HepG2 (cell line): ENCODE results near the gene ANO1. TPM values are rescaled to one million over a fixed set of nuclear protein-coding genes. Genes with fewer than 3 reads are reported as not detected.

Experiments
- ATAC-seq: fragments of 200-7000 bp; cut with Tn5 transposase; 3 replicates; pipeline ENCODE4 v1.9.1; 2020; ENCODE audit warnings: mild to moderate bottlenecking, moderate library complexity
- BruUV-seq: library from RNA; stranded (reverse); fragments of 400-500 nt; replicated peaks from 2 replicates; lab custom pipeline; 2021; lab: Mats Ljungman, UMichigan
- CTCF ChIA-PET: fragments of 300-600 bp; formaldehyde crosslinking; extraction: SDS; loops from one replicate; lab custom pipeline; 2021; ENCODE audit warnings: low total read pairs, inconsistent platforms, low intra/inter-chr PET ratio; lab: Yijun Ruan, JAX
- POLR2A ChIA-PET: fragments of 350-600 bp; sonication (Branson Sonifier 250); formaldehyde crosslinking; loops from one replicate; lab custom pipeline; 2020; ENCODE audit warnings: antibody characterized with exemption, inconsistent platforms; lab: Yijun Ruan, JAX
- DNase-seq: peaks from one replicate; pipeline ENCODE4 v3.0.0-alpha.2; 2015; ENCODE audit warnings: low spot score
- FAIRE-seq: peaks from 3 replicates; lab custom pipeline; 2011; peaks lifted over from hg19 to GRCh38; lab: Jason Lieb, UNC
- H2AFZ ChIP-seq: one replicate; pipeline ENCODE4 v1.6.1; 2011; ENCODE audit warnings: low read length, inconsistent platforms
- H3K27ac ChIP-seq: fragments of 300-600 bp; 3 replicates; pipeline ENCODE4 v1.8.0; 2011; ENCODE audit warnings: mixed run types, mild to moderate bottlenecking, mixed read lengths, low read length, inconsistent platforms; ENCODE audit not compliant: insufficient read depth; ENCODE audit errors: extremely low read length
- H3K27me3 ChIP-seq, 2 experiments: fragments of 200-600 bp in 1 of 2; 2 replicates in 1 of 2; 3 replicates in 1 of 2; pipeline versions ENCODE4 v1.6.0 to v1.8.0; 2011; ENCODE audit warnings: low read length in 2 of 2, mild to moderate bottlenecking in 2 of 2, moderate library complexity in 2 of 2, inconsistent platforms in 1 of 2; ENCODE audit not compliant: insufficient read depth in 2 of 2, control insufficient read depth in 1 of 2
- H3K36me3 ChIP-seq, 2 experiments: fragments of 200-600 bp in 1 of 2; replicated peaks in 1 of 2; 2 replicates in 1 of 2; 3 replicates in 1 of 2; pipeline versions ENCODE4 v1.5.1 to v1.8.0; 2011; ENCODE audit warnings: low read length in 2 of 2, inconsistent platforms in 1 of 2; ENCODE audit not compliant: insufficient read depth in 2 of 2, control insufficient read depth in 1 of 2
- H3K4me1 ChIP-seq: 2 replicates; pipeline ENCODE4 v1.5.1; 2012; ENCODE audit warnings: low read length, inconsistent platforms; ENCODE audit not compliant: insufficient read depth
- H3K4me2 ChIP-seq: 2 replicates; pipeline ENCODE4 v1.6.0; 2011; ENCODE audit warnings: low read depth, low read length, inconsistent platforms
- H3K4me3 ChIP-seq, 3 experiments: fragments of 200-600 bp in 1 of 3; sonication (generic), shearing (Covaris generic) in 1 of 3; replicated peaks in 1 of 3; 2 replicates each; pipeline ENCODE4 v1.5.1; 2011 to 2016; ENCODE audit warnings: low read length in 3 of 3, inconsistent platforms in 2 of 3, low read depth in 2 of 3, mild to moderate bottlenecking in 2 of 3, control low read depth in 1 of 3, mixed read lengths in 1 of 3; ENCODE audit not compliant: insufficient read depth in 1 of 3
- H3K79me2 ChIP-seq: one replicate; pipeline ENCODE4 v1.6.1; 2011; ENCODE audit warnings: low read length, inconsistent platforms; ENCODE audit not compliant: insufficient read depth
- H3K9ac ChIP-seq: 2 replicates; pipeline ENCODE4 v1.6.0; 2011; ENCODE audit warnings: mild to moderate bottlenecking, low read depth, low read length, inconsistent platforms; ENCODE audit not compliant: insufficient read depth
- H3K9me3 ChIP-seq: 2 replicates; pipeline ENCODE4 v1.5.1; 2012; ENCODE audit warnings: mild to moderate bottlenecking, low read length
- H4K20me1 ChIP-seq: 2 replicates; pipeline ENCODE4 v1.6.0; 2011; ENCODE audit warnings: inconsistent platforms, mild to moderate bottlenecking, low read length, moderate library complexity; ENCODE audit not compliant: insufficient read depth
- CHCHD3 ChIP-seq: sonication (generic); formaldehyde crosslinking; IDR thresholded peaks from 2 replicates; pipeline ENCODE4 v1.8.0; 2022; ENCODE audit warnings: mild to moderate bottlenecking, missing genetic modification reagents, moderate library complexity
- EP300 ChIP-seq, 3 experiments: sonication (generic) in 1 of 3; formaldehyde crosslinking in 1 of 3; IDR thresholded peaks; 2 replicates each; pipeline versions ENCODE4 v1.5.1 to v1.6.1; 2011 to 2020; ENCODE audit warnings: low read depth in 2 of 3, low read length in 2 of 3, borderline replicate concordance in 1 of 3, improper control_type of control experiment in 1 of 3, mild to moderate bottlenecking in 1 of 3, missing genetic modification reagents in 1 of 3, moderate library complexity in 1 of 3
- NFE2L1 ChIP-seq: sonication (generic); formaldehyde crosslinking; IDR thresholded peaks from 2 replicates; pipeline ENCODE4 v1.4.0; 2020; ENCODE audit warnings: missing genetic modification reagents, mild to moderate bottlenecking, borderline replicate concordance
- NFYC ChIP-seq: IDR thresholded peaks from 2 replicates; pipeline ENCODE4 v1.6.1; 2016; ENCODE audit warnings: missing genetic modification reagents, missing compliant biosample characterization
- ZBTB38 ChIP-seq: sonication (generic); formaldehyde crosslinking; IDR thresholded peaks from 2 replicates; pipeline ENCODE4 v1.5.1; 2020; ENCODE audit warnings: mild to moderate bottlenecking, missing genetic modification reagents
- ZNF235 ChIP-seq: sonication (generic); formaldehyde crosslinking; IDR thresholded peaks from 2 replicates; pipeline ENCODE4 v1.8.1; 2023; ENCODE audit warnings: mild to moderate bottlenecking, missing genetic modification reagents, borderline replicate concordance
- WGBS: methylation state at CpG from one replicate; pipeline ENCODE4 v1.1.6; 2017; ENCODE audit warnings: low lambda C conversion rate; 5-methylcytosine and 5-hydroxymethylcytosine counted together
- in situ Hi-C: cut with HindIII; loops from 2 replicates; pipeline ENCODE4 v1.10.0; 2017; ENCODE audit warnings: low pct_unique_long_range_greater_than_20kb; ENCODE audit not compliant: extremely low pct_ligation_motif_present
- intact Hi-C: fragments of 100-400 bp; cut with micrococcal nuclease; formaldehyde crosslinking; loops from one replicate; pipeline ENCODE4 v1.10.0; 2022; ENCODE audit not compliant: unreplicated experiment
- polyA plus RNA-seq, 8 experiments: library from polyadenylated mRNA; depleted of rRNA in 3 of 8; stranded (reverse) in 7 of 8; unstranded in 1 of 8; fragments of >200 nt; fragmentation: Illumina TruSeq in 4 of 8; extraction: Trizol in 4 of 8; gene quantifications; 2 replicates each; pipeline versions ENCODE4 v1.2.1 to v1.2.3, GENCODE V29; 2011 to 2016; ENCODE audit warnings: low read depth in 4 of 8, missing spikeins in 1 of 8, mixed read lengths in 1 of 8; ENCODE audit not compliant: insufficient read depth in 1 of 8
- total RNA-seq, 5 experiments: library from RNA; depleted of rRNA; stranded (reverse); fragments of >200 nt; fragmentation: Illumina TruSeq; extraction: Trizol; gene quantifications; 2 replicates each; pipeline ENCODE4 v1.2.3, GENCODE V29; 2016; ENCODE audit warnings: low read depth in 1 of 5
- TF ChIP-seq, protein P1 (sequence below): sonication (generic); formaldehyde crosslinking; IDR thresholded peaks from 2 replicates; pipeline ENCODE4 v1.4.0; 2020; ENCODE audit warnings: missing genetic modification reagents; ENCODE audit errors: not compliant biosample characterization

Gene ANO1
- total and polyA plus RNA-seq, 2 of the 13 experiments (the other 11 are each of a cell fraction or from before 2014, with no cell fraction given): not detected

DNA sequence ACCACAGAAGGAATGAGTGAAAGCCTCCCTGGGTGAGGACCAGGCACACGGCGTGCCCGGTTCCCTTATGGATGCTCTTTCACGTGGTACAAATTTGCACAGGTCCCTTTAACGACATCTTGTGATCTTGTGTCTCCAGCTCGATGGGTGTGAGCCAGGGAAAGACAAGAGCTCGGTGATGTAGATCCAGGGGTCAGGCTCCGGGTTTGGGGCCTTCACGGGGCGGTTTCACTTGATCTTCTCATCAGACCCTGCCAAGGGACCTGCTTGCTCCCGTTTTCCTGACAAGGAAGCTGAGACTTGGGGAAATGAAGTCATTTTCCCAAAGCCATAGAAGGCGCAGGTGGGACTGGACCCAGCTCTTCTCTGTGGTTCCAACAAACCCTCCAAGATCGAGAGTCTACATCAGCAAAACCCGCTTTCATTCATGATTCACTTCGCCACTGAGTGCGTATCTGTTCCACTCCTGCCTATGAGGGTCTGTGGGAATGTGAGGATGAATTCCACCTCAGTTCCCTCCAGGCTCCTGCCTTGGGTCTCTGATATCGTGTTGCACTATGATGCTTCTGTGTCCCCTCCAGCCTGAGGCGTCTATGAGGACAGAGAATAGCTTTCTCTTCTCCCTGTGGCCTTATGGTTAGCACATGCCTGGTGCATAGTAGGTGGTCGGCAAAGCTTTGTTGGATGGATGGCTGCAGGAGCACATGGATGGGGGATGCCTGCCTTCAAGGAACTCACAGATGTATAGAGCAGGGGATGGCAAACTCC lies 45.0 kb upstream of the ANO1 start (continued):
- TF ChIP-seq NFYC (CRISPR knock-in tag) (no peak), NFE2L1 (CRISPR knock-in tag) (no peak), ZBTB38 (CRISPR knock-in tag) (no peak), EP300 (IDR thresholded peaks at IDR 0.05; ENCODE audit: low read depth in 2 of 2, low read length in 2 of 2) (no peak), EP300 (CRISPR knock-in tag; IDR thresholded peaks at IDR 0.05; ENCODE audit: borderline replicate concordance) (no peak), CHCHD3 (CRISPR knock-in tag) (no peak)
- TF ChIP-seq, protein P1, sequence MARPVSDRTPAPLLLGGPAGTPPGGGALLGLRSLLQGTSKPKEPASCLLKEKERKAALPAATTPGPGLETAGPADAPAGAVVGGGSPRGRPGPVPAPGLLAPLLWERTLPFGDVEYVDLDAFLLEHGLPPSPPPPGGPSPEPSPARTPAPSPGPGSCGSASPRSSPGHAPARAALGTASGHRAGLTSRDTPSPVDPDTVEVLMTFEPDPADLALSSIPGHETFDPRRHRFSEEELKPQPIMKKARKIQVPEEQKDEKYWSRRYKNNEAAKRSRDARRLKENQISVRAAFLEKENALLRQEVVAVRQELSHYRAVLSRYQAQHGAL: no peak

DNA sequence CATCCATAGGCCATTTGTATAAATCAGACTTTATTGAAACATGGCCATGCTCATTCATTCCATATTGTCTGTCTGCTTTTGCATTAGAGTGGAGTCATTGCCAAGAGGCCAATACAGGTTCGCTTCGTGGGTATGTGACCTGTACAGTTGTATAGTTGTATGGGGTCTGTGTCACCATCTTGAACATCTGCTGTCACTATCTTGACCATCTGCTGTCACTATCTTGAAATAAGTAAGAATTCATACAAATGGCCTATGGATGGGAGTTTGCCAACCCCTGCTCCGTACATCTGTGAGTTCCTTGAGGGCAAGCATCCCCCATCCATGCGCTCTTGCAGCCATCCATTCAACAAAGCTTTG lies 44.4 kb upstream of the ANO1 start:
- Histone ChIP-seq H3K27ac (no peak overlapping the region), H4K20me1 (no peaks in the 10 kb centered on the region), H3K4me1 (no peaks in the 10 kb centered on the region), H3K36me3 (no peaks in the 10 kb centered on the region), H3K79me2 (no peaks in the 10 kb centered on the region), H3K9me3 (peaks cover 9% of the 10 kb centered on the region; the same call in 1 of the 2 replicates), H2AFZ (no peak overlapping the region), H3K9ac (no peak overlapping the region), H3K27me3 (peaks cover 4 to 55% of the 10 kb centered on the region in 2 experiments), H3K4me3 (no peak overlapping the region), H3K4me2 (no peak overlapping the region)
- CTCF ChIA-PET: no interaction called here
- DNase-seq (no peak), FAIRE-seq (no peak), ATAC-seq (no peak)
- TF ChIP-seq ZNF235 (CRISPR knock-in tag) (no peak), EP300 (IDR thresholded peaks at IDR 0.05; ENCODE audit: low read depth in 2 of 2, low read length in 2 of 2) (no peak), EP300 (CRISPR knock-in tag; IDR thresholded peaks at IDR 0.05; ENCODE audit: borderline replicate concordance) (no peak)
- POLR2A ChIA-PET: no interaction called here
- 29% methylated on average over 4 of the region's 4 CpGs for WGBS
- in situ Hi-C loops (no loop called here), intact Hi-C loops (no loop called here)
- no TSS peak for BruUV-seq
